NCI-H69 (cell line): ENCODE results near the gene SULT1B1.

Experiments used
- DNase-seq: peaks from one replicate; lab custom pipeline; 2025; lab: John Stamatoyannopoulos, UW

The SULT1B1 gene

DNA sequence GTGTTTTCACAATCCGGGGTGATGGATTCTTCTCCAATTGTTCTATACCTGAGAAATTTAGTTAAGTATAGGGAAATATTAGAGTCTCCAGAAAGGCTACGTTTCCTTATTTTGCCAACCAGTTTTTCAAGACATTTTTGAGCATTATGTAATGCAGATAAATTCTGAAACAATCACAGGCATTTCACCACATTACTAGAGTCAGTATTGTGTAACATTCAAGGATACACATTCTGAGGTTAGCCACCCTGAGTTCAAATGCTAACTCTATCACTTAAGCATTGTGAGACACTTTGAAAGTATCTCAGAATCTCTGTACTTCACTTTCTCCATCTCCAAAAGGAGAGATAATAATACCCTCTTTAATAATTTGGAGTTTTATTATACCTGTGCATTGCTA is 10.6 kb downstream of the SULT1B1 start:
- DNase-seq = no peak

DNA sequence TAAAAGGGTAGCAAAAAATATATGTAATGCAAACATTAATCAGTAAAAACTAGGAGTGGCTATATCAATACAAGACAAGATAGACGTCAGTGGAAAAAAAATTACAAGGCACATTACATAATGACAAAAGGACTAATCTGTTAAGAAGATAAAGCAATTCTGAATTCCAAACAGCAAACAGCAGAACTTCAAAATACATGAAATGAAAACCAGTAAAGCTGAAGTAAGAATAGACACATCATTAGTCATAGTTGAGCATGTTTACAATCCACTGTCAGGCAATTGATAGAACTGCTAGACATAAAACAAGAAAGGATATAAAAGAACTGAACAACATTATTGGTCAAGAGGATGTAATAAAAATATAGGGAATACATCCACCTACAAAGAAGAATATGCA is 12.2 kb downstream of the SULT1B1 start:
- DNase-seq = no peak

DNA sequence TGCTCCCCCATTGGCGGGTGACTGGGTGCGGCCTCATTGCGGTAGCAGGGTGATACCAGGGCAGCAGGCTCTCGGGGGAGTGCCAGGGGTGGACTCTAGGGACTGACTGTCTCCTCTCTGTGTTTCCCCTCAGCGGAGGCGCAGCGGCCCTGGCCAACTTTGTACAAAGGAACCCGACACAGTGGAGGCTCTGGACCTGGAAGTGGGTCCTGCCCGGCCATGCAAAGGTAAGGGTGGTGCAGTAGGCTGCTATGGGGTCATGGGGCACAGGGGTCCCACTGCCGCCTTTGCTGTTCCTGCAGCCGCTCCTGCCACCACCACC is 16.3 kb downstream of the SULT1B1 start:
- no peak for DNase-seq

DNA sequence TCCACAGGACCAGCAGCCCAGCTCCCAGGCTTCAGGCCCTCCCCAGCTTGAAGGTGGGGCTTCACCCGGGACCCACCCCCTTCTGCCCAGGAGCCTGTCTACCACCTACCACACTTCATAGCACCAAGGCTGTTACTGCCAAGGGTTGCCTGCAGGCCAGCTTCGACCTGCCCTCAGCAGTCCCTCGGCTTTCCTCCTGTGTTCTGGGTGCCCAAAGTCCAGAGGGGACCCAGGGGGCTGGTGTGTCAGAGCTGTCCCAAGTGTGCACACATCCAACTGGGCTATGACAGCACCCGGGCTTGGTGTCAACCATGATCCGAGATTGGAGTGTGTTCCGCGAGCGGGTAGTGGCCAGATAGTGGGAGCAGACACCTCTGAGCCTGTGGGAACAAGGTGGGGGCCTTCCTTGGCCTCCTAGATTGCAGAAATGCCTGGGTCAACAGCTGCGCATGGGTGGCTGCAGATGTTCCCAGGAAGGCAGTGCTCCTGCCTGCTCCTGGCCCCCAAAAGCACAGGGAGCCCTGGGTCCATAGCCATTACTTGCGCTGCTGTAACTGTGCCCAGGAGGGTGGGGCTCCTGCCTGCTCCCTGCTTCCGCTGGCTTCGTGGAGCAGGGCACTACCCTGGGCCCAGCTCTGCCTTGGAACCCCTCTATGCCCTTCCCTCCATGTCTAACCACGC is 16.8 kb downstream of the SULT1B1 start:
- DNase-seq = no peak

DNA sequence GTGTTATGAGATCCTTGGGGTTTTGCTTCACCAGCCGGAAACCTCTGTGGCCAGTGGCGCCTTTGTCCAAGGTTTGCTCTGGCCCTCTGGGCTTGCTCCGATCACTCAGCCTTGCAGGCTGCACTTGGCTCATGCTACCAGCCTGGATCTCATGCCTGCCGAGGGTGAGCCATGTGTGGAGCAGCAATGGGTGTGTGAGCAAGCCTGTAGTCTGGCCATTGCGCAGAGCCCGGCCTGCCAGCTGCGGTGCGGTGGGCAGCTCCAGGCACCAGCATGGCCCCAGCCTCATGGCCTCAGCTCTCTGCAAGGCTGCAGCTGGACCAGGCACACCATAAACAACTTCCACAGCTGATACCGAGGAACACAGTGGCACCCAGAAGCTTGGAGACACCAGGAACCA is 17.8 kb downstream of the SULT1B1 start:
- DNase-seq = no peak

DNA sequence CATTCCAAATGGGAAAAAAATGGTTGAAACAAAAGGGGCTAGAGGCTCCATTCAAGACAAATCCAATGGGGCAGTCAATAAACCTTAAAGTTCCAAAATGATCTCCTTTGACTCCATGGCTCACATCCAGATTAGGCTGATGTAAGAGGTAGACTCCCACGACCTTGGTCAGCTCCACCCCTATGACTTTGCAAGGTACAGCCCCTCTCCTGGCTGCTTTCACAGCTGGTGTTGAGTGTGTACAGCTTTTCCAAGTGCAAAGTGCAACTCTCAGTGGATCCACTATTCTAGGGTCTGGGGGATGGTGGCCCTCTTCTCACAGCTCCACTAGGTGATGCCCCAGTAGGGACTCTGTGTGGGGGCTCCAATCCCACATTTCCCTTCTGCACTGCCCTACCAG is 21.5 kb downstream of the SULT1B1 start:
- DNase-seq = no peak

DNA sequence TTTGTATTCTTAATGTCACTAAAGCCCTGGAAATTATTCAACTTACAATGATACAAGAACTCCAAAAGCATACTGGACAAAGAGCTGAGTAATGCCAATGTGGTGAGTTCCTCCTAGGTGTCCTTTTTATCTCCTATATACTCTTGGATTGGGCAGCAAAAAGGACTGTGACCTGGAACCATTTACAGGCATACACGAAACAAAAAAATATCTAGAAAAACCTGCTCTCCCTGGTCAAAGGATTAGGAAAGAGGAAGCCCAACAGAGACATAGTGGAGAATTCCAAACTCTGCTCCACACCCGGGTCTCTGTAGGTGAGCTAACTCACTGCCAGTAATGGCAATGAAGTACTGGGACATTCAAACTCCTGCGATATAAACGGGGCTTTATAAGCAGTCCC is 25.3 kb downstream of the SULT1B1 start:
- no peak for DNase-seq

DNA sequence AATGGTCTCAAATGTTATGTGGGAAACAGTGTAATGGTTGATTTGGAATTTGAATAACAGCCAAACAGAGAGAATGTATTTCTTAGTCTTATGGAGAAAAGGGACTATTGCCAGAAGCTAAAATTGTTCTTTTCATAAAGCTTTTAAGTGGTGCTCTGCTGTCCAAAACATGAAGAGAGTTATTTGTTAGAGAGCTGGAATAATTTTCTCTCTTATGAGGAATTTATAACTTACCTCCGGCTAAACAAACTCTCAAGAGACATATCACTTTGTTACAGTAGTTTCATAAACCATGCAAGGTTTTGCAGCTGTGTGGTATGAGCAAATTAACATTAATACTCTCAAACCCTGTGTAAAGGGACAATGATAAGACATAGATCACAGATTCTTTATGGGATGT is 28.6 kb downstream of the SULT1B1 start:
- DNase-seq = no peak

DNA sequence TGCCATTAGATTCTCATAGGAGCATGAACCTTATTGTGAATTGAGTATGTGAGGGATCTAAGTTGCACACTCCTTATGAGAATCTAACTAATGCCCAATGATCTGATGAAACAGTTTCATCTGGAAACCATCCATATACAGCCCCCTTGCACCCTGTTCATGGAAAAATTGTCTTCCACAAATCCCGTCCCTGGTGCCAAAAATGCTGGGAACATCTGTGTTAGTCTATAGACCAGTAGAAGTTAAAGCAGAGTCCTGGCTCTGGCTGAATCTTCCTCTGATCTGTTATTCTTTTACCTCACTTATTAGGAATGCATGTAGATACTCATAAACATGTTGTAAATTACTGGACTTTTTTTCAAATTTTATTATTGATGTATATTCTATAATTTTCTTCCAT is 29.2 kb downstream of the SULT1B1 start:
- DNase-seq = no peak

DNA sequence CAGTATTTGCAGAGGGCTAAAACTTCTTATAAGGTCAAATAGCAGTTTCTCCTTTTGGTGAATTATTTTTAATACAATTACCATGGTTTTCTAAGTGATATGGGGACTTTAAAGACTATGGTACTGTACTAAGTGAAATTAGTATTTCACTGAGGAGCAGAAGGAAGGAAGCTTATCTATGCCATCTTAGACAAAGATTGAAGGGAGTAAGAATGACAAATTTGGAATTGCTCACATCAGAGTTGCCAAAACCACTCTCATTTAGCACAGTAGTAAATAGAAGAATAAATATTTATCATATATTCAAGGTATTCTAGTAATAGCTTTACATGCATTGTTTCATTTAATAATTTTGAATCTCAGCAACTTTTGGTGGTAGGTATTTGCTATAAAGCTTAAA is 30.4 kb downstream of the SULT1B1 start:
- no peak for DNase-seq

DNA sequence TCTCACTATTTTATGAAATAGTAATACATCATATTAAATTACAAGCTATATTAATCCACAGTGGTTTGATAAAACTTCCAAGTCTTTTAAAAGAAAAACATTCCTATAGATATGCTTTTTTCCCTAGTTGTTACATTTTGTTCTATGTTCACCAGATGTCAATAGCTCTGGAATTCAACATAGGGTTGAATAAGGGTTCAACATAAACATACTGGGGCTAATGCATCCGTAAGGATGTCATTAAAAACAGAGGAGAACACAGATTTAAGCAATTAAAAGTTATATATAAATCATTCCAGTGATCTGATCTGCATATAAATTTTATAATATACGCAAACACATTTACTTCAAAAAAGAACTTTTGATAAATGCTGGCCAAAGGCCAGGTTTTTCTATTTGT is 32.5 kb downstream of the SULT1B1 start:
- no peak for DNase-seq

DNA sequence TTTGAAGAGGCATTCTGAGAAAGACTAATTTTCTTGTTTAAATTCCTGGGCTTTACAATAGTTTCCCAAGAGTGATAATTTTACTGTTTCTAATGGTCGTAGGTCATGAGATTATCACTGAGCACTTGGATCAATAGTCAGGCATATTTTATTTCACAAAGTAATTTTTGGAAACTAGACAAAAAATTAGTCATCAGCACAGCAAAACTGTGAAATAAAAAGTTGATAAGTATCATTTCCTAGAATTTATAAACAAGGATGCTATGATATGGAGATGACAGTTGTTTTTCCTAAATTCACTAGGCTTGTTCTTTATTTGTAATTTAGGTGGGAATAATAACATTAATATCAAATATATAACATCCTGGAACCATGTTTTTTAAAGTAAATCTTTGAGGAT is 33.0 kb downstream of the SULT1B1 start:
- DNase-seq = no peak

DNA sequence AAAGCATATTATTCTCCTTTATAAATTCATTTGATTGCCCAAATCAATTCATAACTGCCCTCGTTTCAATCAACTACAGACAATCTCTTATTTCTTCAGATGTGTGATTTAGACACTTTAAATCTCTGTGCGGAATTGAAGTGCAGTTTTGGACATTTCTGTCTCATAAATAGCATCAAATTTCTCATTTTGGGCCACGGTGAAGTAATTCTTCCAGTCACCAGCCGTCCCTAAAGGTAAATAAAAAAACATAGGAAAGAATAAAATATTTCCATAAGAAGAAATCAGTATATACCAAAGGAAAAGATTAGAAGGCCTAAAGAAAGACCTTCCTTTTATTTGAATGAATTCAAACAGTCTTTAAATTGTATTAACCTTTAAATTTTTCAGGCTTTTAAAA is 33.4 kb downstream of the SULT1B1 start:
- no peak for DNase-seq

DNA sequence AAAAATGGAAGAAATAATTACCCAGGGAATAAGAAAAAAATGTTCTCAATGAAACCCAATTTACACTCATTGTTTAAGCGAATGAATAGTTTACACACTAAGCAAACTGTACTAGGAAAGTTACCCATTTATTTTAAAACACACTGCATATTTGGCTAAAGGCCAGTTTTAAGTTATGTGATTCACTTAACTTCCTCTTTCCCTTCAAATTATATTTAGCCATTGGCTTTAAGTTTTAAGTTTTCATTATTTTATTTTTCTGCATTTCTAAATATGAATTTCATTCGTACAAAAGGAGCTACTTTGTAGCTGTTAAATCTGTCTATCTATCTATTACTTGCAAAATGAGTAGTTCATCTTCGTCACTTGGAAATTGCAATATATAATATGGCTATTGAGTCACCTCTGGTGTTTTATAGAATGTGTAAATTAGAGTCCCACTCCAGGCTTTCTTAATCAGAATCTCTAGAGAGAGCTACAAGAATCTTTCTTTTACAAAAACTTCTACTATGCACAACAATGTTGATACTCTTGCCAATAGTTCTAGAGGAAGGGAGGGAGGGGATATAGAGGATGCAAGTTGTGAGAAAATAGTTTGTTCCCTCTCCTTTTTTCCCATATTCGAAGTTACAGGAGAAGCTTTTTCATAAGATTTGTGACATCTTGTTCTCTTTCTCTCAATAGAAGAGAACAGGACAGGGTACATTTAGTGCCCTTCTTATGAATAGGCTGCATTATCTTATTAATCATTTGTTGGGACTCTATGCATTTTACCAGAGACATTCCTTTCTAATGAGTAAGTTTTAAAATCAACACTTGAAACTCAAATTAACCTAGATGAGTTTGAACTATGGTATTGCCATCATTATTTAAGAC is 41.8 kb downstream of the SULT1B1 start:
- DNase-seq = no peak

DNA sequence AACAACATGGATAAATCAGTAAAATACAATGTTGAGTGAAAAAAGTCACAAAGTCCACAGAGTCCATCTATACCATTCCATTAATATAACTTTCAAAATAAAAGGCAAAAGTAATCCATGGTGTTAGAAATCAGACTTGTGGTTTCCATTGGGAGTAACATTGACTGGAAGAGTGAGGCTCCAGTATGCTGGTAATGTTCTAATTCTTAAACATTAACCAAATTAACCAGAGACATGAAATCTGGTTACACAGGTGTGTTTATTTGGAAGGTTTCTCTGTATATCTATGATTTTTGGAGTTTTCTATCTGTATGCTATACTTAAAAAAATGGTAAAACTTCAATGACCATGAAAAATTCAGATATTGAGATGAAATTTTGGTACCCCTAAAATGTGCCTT is 42.6 kb downstream of the SULT1B1 start:
- no peak for DNase-seq

DNA sequence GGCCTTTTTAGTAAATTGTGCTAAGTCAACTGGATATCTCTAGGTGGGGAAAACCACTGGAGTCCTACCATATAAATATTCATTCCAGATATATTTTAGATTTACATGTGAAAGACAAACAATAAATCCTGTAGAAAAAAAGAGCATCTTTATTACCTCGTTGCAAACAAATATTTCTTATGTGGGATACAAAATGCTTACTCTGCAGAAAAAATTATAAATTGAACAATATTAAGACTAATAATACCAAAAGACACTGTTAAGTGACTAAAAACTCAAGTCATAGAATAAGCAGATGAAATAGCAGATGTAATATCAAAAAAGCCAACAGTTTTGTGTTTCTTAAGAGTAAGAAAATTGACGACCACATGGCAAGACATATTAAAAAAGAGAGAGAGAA is 43.8 kb downstream of the SULT1B1 start:
- DNase-seq = no peak

DNA sequence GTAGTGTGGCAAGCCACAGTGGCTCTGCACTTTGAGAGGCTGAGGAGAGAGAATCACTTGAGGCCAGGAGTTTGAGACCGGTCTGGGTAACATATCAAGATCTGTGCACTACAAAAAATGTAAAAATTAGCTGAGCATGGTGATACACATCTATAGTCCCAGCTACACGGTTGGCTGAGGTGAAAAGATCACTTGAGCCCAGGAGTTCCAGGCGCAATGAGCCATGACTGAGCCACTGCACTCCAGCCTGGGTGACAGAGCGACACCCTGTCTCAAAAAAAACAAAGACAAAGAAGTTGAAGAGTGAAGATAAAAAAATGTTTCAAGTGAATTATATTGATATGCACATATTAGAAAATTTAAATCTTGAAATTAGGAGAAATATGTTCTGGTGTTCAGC is 46.3 kb downstream of the SULT1B1 start:
- DNase-seq = no peak

DNA sequence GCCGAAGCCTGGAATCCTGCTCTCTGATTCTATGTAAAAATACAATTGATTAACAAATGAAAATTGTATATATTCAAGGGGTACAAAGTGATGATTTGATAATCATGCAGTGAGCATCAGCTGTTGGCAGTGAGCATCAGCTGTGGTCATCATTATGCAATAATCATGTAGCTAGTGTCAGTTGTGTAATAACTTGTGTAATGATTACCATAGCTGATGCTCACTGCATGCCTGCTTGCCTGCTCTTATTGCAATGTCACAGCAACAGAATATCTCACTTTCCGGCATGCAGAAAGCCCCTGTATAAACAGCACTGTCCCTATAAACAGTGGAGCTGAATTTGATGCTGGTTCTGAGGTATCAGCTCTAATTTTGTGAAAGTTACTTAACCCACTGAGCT is 46.8 kb downstream of the SULT1B1 start:
- DNase-seq = no peak

DNA sequence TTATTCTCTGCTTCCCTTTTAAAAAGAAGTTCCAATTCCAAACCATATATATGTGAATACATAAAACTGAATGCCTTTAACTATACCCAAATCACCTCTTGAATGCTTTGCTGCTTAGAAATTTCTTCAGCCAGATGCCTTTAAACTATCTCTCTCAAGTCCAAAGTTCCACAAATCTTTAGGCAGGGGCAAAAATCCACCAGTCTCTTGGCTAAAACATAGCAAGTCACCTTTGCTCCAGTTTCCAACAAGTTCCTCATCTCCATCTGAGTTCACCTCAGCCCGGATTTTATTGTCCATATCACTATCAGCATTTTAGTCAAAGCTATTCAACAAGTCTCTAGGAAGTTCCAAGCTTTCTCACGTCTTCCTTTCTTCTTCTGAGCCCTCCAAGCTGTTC is 49.8 kb downstream of the SULT1B1 start:
- DNase-seq = no peak

DNA sequence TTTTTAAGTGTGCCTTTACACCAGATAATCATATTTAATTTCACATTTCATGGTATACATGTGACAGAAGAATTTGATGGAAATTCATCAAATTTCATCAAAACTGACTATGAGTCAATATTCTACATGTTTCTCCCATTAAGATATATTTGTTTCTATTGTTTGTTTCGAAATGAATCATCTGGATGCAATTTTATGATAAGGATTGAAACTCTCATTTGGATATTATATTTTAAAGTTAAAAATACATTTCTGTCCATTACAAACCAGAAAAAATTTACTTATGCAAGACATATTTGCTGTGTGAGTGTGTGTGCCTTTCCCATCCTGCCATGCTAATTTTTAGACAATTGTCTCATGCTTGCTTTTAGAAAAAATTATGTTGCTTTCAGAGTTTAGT is 52.2 kb downstream of the SULT1B1 start:
- DNase-seq = no peak

DNA sequence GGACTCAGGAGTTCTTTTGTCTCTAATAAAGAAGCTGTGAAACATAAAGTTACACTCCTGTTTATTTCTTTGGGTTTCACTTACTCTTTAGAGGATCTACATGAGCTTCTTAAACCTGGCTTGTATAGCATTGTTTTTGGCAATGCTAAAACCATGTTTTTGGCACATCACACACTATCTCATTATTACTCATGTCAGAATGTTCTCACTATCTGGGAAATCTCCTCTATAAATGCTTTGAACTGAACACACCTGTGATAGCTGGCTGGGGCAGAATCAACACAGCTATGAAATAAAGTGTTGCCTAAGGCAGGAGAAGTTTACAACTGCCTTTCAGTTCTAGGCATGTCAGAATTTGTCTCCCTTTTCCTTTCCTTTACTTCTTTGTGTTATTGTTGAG is 52.6 kb downstream of the SULT1B1 start:
- peak; percentile 39 for DNase-seq

DNA sequence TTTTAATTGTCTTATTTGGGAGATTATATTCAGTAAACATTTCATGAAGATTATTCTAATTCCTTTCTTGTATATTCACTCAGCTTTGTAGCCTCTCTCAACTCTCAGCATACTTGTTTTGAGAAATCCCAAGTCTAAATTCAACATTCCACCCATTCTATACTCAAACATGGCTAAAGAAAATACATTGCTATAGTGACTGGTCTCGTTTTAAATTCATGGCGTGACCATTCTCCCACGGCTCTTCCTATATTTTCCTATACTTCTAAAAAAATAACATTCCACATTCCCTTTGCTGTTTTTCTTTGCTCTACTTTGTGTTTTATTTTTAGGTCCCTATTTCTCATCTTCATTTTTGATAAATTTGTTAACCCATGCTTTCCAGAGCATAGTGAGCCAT is 58.2 kb downstream of the SULT1B1 start:
- DNase-seq = no peak

DNA sequence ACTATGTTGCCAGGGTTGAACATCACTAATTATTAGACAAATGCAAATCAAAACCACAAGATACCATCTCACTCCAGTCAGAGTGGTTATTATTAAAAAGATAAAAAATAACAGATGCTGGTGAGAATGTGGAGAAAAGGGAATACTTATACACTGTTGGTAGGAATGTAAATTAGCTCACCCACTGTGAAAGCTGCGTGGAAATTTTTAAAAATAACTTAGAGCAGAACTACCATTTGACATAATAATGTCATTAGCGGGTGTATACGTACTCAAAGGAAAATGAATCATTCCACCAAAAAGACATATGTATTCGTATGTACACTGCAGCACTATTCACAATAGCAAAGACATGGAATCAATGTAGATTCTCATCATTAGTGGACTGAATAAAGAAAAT is 58.7 kb downstream of the SULT1B1 start:
- DNase-seq = no peak
